Measurements from ENCODE around the gene IER2. TPM values are rescaled to one million over a fixed set of nuclear protein-coding genes. Genes with fewer than 3 reads are reported as not detected.

Gene IER2
- total and polyA plus RNA-seq, 9 of the 15 experiments (the other 6 are each of a cell fraction or from before 2014, with no cell fraction given) = 4.5 to 205 (median 23.7) TPM

DNA sequence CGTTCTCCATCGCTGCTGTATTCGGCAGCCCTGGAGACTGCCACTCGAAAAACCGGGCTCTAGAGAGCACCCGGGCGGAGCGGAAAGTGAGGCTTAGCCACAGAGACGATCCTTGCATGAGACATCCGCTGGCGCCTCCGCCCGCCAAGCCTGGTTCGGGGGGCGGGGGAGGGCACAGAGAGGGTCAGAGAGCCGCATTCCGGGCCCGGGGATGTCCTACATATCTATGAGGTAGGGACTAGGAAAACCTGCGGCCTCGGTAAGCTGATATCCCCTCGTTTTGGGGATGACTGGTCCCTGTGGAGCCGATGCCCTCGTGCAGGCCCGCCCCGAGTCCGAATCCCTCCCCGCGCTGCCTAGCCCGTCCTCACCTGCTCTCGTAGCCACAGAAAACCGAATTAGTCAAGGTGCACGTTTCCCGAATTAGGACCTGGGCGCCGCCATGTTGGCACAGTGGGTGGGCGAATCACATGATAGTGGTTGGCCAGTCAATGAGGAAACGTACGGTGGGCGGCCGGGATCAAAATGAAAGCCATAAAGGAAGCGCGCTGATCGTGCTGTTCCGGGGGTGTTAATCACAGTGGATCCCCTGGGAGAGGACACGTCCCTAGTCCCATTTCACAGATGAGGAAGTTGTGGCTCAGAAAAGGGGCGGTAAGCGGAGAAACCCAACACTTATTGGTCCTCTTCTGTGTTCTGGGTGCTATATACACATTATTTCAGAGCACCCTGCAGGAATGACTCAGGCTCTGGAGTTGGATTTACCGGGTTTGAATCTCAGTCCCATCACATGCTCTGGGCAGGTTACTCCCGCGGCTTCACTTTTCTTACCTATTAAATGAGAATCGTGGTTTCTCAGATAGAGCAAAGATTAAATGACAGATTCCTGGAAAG lies 33.7 kb upstream of the IER2 start, which contains the start of gene TRMT1 (continued):
- TF ChIP-seq, protein P1, sequence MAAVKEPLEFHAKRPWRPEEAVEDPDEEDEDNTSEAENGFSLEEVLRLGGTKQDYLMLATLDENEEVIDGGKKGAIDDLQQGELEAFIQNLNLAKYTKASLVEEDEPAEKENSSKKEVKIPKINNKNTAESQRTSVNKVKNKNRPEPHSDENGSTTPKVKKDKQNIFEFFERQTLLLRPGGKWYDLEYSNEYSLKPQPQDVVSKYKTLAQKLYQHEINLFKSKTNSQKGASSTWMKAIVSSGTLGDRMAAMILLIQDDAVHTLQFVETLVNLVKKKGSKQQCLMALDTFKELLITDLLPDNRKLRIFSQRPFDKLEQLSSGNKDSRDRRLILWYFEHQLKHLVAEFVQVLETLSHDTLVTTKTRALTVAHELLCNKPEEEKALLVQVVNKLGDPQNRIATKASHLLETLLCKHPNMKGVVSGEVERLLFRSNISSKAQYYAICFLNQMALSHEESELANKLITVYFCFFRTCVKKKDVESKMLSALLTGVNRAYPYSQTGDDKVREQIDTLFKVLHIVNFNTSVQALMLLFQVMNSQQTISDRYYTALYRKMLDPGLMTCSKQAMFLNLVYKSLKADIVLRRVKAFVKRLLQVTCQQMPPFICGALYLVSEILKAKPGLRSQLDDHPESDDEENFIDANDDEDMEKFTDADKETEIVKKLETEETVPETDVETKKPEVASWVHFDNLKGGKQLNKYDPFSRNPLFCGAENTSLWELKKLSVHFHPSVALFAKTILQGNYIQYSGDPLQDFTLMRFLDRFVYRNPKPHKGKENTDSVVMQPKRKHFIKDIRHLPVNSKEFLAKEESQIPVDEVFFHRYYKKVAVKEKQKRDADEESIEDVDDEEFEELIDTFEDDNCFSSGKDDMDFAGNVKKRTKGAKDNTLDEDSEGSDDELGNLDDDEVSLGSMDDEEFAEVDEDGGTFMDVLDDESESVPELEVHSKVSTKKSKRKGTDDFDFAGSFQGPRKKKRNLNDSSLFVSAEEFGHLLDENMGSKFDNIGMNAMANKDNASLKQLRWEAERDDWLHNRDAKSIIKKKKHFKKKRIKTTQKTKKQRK (IDR thresholded peaks at IDR 0.05; ENCODE audit: borderline replicate concordance, low read depth, low read length) = no peak
- TF ChIP-seq ZNF3 (CRISPR knock-in tag; IDR thresholded peaks at IDR 0.05) (no peak), SRSF3 (IDR thresholded peaks at IDR 0.05; ENCODE audit: insufficient read depth, low read length) (no peak), RHOXF2B (CRISPR knock-in tag; conservative IDR thresholded peaks at IDR 0.05) (no peak), PYGO2 (tag; IDR thresholded peaks at IDR 0.05) (no peak), GATA2 (CRISPR knock-in tag; IDR thresholded peaks at IDR 0.05) (no peak), TRIM28 (IDR thresholded peaks at IDR 0.05) (peak; percentile 57; the same call in 1 of the 2 replicates), ZNF274 (IDR thresholded peaks at IDR 0.05; ENCODE audit: borderline replicate concordance, low read depth, low read length) (no peak), POLR2G (IDR thresholded peaks at IDR 0.05; ENCODE audit: low read depth, low read length) (peak; percentile 76), NBN (IDR thresholded peaks at IDR 0.05; ENCODE audit: low read depth) (peak; percentile 84; the same call in 1 of the 2 replicates), ZNF695 (CRISPR knock-in tag; IDR thresholded peaks at IDR 0.05) (no peak), DDX20 (tag; IDR thresholded peaks at IDR 0.05; ENCODE audit: low read depth) (no peak), SAP30 (IDR thresholded peaks at IDR 0.05; ENCODE audit: borderline replicate concordance, insufficient read depth, low read depth, low read length, poor library complexity, severe bottlenecking) (peak; percentile 100), ZNF707 (CRISPR knock-in tag; conservative IDR thresholded peaks at IDR 0.05) (no peak)
- TF ChIP-seq, protein P2, sequence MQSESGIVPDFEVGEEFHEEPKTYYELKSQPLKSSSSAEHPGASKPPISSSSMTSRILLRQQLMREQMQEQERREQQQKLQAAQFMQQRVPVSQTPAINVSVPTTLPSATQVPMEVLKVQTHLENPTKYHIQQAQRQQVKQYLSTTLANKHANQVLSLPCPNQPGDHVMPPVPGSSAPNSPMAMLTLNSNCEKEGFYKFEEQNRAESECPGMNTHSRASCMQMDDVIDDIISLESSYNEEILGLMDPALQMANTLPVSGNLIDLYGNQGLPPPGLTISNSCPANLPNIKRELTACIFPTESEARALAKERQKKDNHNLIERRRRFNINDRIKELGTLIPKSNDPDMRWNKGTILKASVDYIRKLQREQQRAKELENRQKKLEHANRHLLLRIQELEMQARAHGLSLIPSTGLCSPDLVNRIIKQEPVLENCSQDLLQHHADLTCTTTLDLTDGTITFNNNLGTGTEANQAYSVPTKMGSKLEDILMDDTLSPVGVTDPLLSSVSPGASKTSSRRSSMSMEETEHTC (IDR thresholded peaks at IDR 0.05) = peak; percentile 30; the same call in 1 of the 2 replicates
- TF ChIP-seq, protein P3, sequence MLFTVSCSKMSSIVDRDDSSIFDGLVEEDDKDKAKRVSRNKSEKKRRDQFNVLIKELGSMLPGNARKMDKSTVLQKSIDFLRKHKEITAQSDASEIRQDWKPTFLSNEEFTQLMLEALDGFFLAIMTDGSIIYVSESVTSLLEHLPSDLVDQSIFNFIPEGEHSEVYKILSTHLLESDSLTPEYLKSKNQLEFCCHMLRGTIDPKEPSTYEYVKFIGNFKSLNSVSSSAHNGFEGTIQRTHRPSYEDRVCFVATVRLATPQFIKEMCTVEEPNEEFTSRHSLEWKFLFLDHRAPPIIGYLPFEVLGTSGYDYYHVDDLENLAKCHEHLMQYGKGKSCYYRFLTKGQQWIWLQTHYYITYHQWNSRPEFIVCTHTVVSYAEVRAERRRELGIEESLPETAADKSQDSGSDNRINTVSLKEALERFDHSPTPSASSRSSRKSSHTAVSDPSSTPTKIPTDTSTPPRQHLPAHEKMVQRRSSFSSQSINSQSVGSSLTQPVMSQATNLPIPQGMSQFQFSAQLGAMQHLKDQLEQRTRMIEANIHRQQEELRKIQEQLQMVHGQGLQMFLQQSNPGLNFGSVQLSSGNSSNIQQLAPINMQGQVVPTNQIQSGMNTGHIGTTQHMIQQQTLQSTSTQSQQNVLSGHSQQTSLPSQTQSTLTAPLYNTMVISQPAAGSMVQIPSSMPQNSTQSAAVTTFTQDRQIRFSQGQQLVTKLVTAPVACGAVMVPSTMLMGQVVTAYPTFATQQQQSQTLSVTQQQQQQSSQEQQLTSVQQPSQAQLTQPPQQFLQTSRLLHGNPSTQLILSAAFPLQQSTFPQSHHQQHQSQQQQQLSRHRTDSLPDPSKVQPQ (CRISPR knock-in tag; IDR thresholded peaks at IDR 0.05; ENCODE audit: borderline replicate concordance) = no peak
- TF ChIP-seq, protein P4, sequence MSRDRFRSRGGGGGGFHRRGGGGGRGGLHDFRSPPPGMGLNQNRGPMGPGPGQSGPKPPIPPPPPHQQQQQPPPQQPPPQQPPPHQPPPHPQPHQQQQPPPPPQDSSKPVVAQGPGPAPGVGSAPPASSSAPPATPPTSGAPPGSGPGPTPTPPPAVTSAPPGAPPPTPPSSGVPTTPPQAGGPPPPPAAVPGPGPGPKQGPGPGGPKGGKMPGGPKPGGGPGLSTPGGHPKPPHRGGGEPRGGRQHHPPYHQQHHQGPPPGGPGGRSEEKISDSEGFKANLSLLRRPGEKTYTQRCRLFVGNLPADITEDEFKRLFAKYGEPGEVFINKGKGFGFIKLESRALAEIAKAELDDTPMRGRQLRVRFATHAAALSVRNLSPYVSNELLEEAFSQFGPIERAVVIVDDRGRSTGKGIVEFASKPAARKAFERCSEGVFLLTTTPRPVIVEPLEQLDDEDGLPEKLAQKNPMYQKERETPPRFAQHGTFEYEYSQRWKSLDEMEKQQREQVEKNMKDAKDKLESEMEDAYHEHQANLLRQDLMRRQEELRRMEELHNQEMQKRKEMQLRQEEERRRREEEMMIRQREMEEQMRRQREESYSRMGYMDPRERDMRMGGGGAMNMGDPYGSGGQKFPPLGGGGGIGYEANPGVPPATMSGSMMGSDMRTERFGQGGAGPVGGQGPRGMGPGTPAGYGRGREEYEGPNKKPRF (IDR thresholded peaks at IDR 0.05; ENCODE audit: low read depth, low read length) = no peak
